Neural progenitor cell (in vitro differentiated cells): ENCODE data around the gene GIT2. TPM values are rescaled to one million over a fixed set of nuclear protein-coding genes. Genes with fewer than 3 reads are reported as not detected.

Experiments
- DNase-seq: peaks from one replicate; pipeline ENCODE4 v3.0.0-alpha.2; 2016; ENCODE audit warnings: low spot score
- H2AFZ ChIP-seq: fragments of 200-600 bp; sonication (generic); replicated peaks from 2 replicates; pipeline ENCODE4 v1.6.1; 2016; ENCODE audit warnings: antibody characterized with exemption
- H3F3A ChIP-seq: fragments of 200-600 bp; sonication (generic); 2 replicates; pipeline ENCODE4 v1.6.1; 2016; ENCODE audit warnings: antibody characterized with exemption, low read depth
- H3K27ac ChIP-seq: fragments of 200-600 bp; sonication (generic); 2 replicates; pipeline ENCODE4 v1.5.1; 2016; ENCODE audit warnings: mild to moderate bottlenecking
- H3K27me3 ChIP-seq: fragments of 200-600 bp; sonication (generic); 2 replicates; pipeline ENCODE4 v1.6.1; 2016; ENCODE audit warnings: mild to moderate bottlenecking, moderate library complexity
- H3K36me3 ChIP-seq: fragments of 200-600 bp; sonication (generic); 2 replicates; pipeline ENCODE4 v1.5.1; 2016
- H3K4me1 ChIP-seq: fragments of 200-600 bp; sonication (generic); 2 replicates; pipeline ENCODE4 v1.6.1; 2016; ENCODE audit warnings: mixed run types
- H3K4me2 ChIP-seq: fragments of 200-600 bp; sonication (generic); 2 replicates; pipeline ENCODE4 v1.6.1; 2016
- H3K4me3 ChIP-seq: fragments of 200-600 bp; sonication (generic); 2 replicates; pipeline ENCODE4 v1.5.1; 2016
- H3K79me2 ChIP-seq: fragments of 200-600 bp; sonication (generic); 2 replicates; pipeline ENCODE4 v1.6.1; 2016; ENCODE audit warnings: low read depth
- H3K9ac ChIP-seq: fragments of 200-600 bp; sonication (generic); 2 replicates; pipeline ENCODE4 v1.6.1; 2016
- H3K9me3 ChIP-seq: fragments of 200-600 bp; sonication (generic); 2 replicates; pipeline ENCODE4 v1.5.1; 2016; ENCODE audit warnings: low read depth
- H4K20me1 ChIP-seq: fragments of 200-600 bp; sonication (generic); 2 replicates; pipeline ENCODE4 v1.6.1; 2016; ENCODE audit warnings: low read depth
- H3K27ac Mint-ChIP-seq: 3 replicates; pipeline ENCODE4 v1.8.0; 2021; ENCODE audit warnings: mixed read lengths
- H3K27me3 Mint-ChIP-seq: 2 replicates; pipeline ENCODE4 v1.8.0; 2022; ENCODE audit warnings: low read depth, mild to moderate bottlenecking, inconsistent platforms, moderate library complexity, mixed read lengths; ENCODE audit not compliant: insufficient read depth
- H3K36me3 Mint-ChIP-seq: 3 replicates; pipeline ENCODE4 v1.8.0; 2021; ENCODE audit warnings: mixed read lengths
- H3K4me1 Mint-ChIP-seq: 3 replicates; pipeline ENCODE4 v1.8.0; 2021; ENCODE audit warnings: mixed read lengths
- H3K4me3 Mint-ChIP-seq: 3 replicates; pipeline ENCODE4 v1.8.0; 2021; ENCODE audit warnings: mild to moderate bottlenecking, moderate library complexity, mixed read lengths
- H3K9me3 Mint-ChIP-seq: 3 replicates; pipeline ENCODE4 v1.8.0; 2020; ENCODE audit warnings: mixed read lengths
- CTCF ChIP-seq: fragments of 200-600 bp; sonication (generic); IDR thresholded peaks from 2 replicates; pipeline ENCODE4 v1.5.1; 2017; ENCODE audit warnings: antibody characterized with exemption, mild to moderate bottlenecking
- EZH2 ChIP-seq: fragments of 200-600 bp; sonication (generic); IDR thresholded peaks from 2 replicates; pipeline ENCODE4 v1.6.1; 2017; ENCODE audit warnings: antibody characterized with exemption, mild to moderate bottlenecking, moderate library complexity
- EZH2phosphoT487 ChIP-seq: fragments of 200-600 bp; sonication (generic); IDR thresholded peaks from 2 replicates; pipeline ENCODE4 v1.6.1; 2017; ENCODE audit warnings: antibody characterized with exemption
- total RNA-seq: library from RNA; depleted of rRNA; stranded (reverse); fragments of >200 nt; gene quantifications from 2 replicates; pipeline ENCODE4 v1.2.3, GENCODE V29; 2015; ENCODE audit warnings: low replicate concordance

GIT2 gene
- total RNA-seq, 1 donor from 2014 or later, result 28.5 TPM

- DNase-seq, result no peak
- no peak overlapping the region for H3K27ac ChIP-seq
- Mint-ChIP-seq H3K9me3 (no peaks in the 10 kb centered on the region), H3K36me3 (peaks cover 15% of the 10 kb centered on the region), H3K4me1 (peaks cover 7% of the 10 kb centered on the region), H3K4me3 (no peak overlapping the region), H3K27ac (no peak overlapping the region), H3K27me3 (peaks cover 3% of the 10 kb centered on the region)
- no peaks in the 10 kb centered on the region for H3K36me3 ChIP-seq
- peaks cover 4% of the 10 kb centered on the region for H4K20me1 ChIP-seq
- no peaks in the 10 kb centered on the region for H3K27me3 ChIP-seq
- H3K79me2 ChIP-seq, result no peaks in the 10 kb centered on the region
- TF ChIP-seq EZH2, result no peak
- TF ChIP-seq CTCF, result no peak
- TF ChIP-seq EZH2phosphoT487, result no peak
- H3F3A ChIP-seq, result no peaks in the 10 kb centered on the region
- H3K9me3 ChIP-seq, result no peaks in the 10 kb centered on the region
- H2AFZ ChIP-seq, result no peak overlapping the region
- no peak overlapping the region for H3K4me2 ChIP-seq
- H3K4me3 ChIP-seq, result no peak overlapping the region
- H3K9ac ChIP-seq, result no peak overlapping the region
- no peaks in the 10 kb centered on the region for H3K4me1 ChIP-seq
Measured at GRCh38 chr12:109928058-109928656, 68.0 kb downstream of the GIT2 start.

GRCh38 chr12:109927622-109928021 lies 68.5 kb downstream of the GIT2 start:
- H3K4me1 ChIP-seq, result no peaks in the 10 kb centered on the region
- H3K27ac Mint-ChIP-seq, result peak overlapping the region; percentile 47
- H3F3A ChIP-seq, result no peaks in the 10 kb centered on the region
- no peak overlapping the region for H3K9ac ChIP-seq
- peaks cover 5% of the 10 kb centered on the region for H3K27me3 Mint-ChIP-seq
- no peaks in the 10 kb centered on the region for H3K9me3 Mint-ChIP-seq
- H3K36me3 Mint-ChIP-seq, result peaks cover 15% of the 10 kb centered on the region
- peaks cover 7% of the 10 kb centered on the region for H3K4me1 Mint-ChIP-seq
- H3K27me3 ChIP-seq, result no peaks in the 10 kb centered on the region
- H3K9me3 ChIP-seq, result no peaks in the 10 kb centered on the region
- no peak overlapping the region for H3K4me3 ChIP-seq
- TF ChIP-seq EZH2 (no peak), CTCF (peak; percentile 66), EZH2phosphoT487 (no peak)
- peak; percentile 60 for DNase-seq
- H3K36me3 ChIP-seq, result no peaks in the 10 kb centered on the region
- peaks cover 4% of the 10 kb centered on the region for H4K20me1 ChIP-seq
- H3K27ac ChIP-seq, result no peak overlapping the region
- H2AFZ ChIP-seq, result no peak overlapping the region
- H3K79me2 ChIP-seq, result no peaks in the 10 kb centered on the region
- H3K4me3 Mint-ChIP-seq, result no peak overlapping the region
- H3K4me2 ChIP-seq, result no peak overlapping the region

- H3K4me3 ChIP-seq, result no peak overlapping the region
- peaks cover 7% of the 10 kb centered on the region for H3K4me1 Mint-ChIP-seq
- no peak overlapping the region for H3K4me2 ChIP-seq
- H3K36me3 ChIP-seq, result no peaks in the 10 kb centered on the region
- H2AFZ ChIP-seq, result no peak overlapping the region
- H3K4me1 ChIP-seq, result no peaks in the 10 kb centered on the region
- peaks cover 8% of the 10 kb centered on the region for H3K36me3 Mint-ChIP-seq
- no peaks in the 10 kb centered on the region for H3K79me2 ChIP-seq
- H3F3A ChIP-seq, result no peaks in the 10 kb centered on the region
- TF ChIP-seq EZH2 (no peak), EZH2phosphoT487 (no peak), CTCF (no peak)
- H3K27ac Mint-ChIP-seq, result no peak overlapping the region
- H3K9me3 Mint-ChIP-seq, result no peaks in the 10 kb centered on the region
- DNase-seq, result no peak
- no peak overlapping the region for H3K4me3 Mint-ChIP-seq
- H3K9me3 ChIP-seq, result no peaks in the 10 kb centered on the region
- no peak overlapping the region for H3K9ac ChIP-seq
- H3K27me3 Mint-ChIP-seq, result peaks cover 5% of the 10 kb centered on the region
- H3K27me3 ChIP-seq, result no peaks in the 10 kb centered on the region
- no peak overlapping the region for H3K27ac ChIP-seq
- no peaks in the 10 kb centered on the region for H4K20me1 ChIP-seq
Measured at GRCh38 chr12:109926488-109927210, 69.5 kb downstream of the GIT2 start.
